Measurements from ENCODE around the gene CAV1.
A peak's percentile ranks its signal among the peaks of the same experiment; 100 is the strongest.

Gene CAV1

GRCh38 chr7:116503835-116504234 is 21.0 kb upstream of the CAV1 start:
- DNase-seq (ENCODE audit: low read depth, low spot score): no peak

- no peak for DNase-seq (ENCODE audit: low read depth, low spot score)
Measured at GRCh38 chr7:116505278-116505677, 19.6 kb upstream of the CAV1 start.

GRCh38 chr7:116505823-116506222 is 19.0 kb upstream of the CAV1 start:
- no peak for DNase-seq (ENCODE audit: low read depth, low spot score)

GRCh38 chr7:116509982-116510579 is 14.8 kb upstream of the CAV1 start:
- no peak for DNase-seq (ENCODE audit: low read depth, low spot score)

GRCh38 chr7:116510795-116511194 is 14.0 kb upstream of the CAV1 start:
- DNase-seq (ENCODE audit: low read depth, low spot score): no peak

- no peak for DNase-seq (ENCODE audit: low read depth, low spot score)
Measured at GRCh38 chr7:116511552-116512519, 13.0 kb upstream of the CAV1 start.

GRCh38 chr7:116512520-116513188 is 12.2 kb upstream of the CAV1 start:
- DNase-seq (ENCODE audit: low read depth, low spot score): no peak

GRCh38 chr7:116515584-116515983 is 9.3 kb upstream of the CAV1 start:
- DNase-seq (ENCODE audit: low read depth, low spot score): no peak

GRCh38 chr7:116516324-116516723 is 8.5 kb upstream of the CAV1 start:
- no peak for DNase-seq (ENCODE audit: low read depth, low spot score)

- no peak for DNase-seq (ENCODE audit: low read depth, low spot score)
Measured at GRCh38 chr7:116517626-116518025, 7.2 kb upstream of the CAV1 start.

- no peak for DNase-seq (ENCODE audit: low read depth, low spot score)
Measured at GRCh38 chr7:116518961-116519360, 5.9 kb upstream of the CAV1 start.

- no peak for DNase-seq (ENCODE audit: low read depth, low spot score)
Measured at GRCh38 chr7:116521046-116521664, 3.7 kb upstream of the CAV1 start.

GRCh38 chr7:116522247-116522646 is 2.6 kb upstream of the CAV1 start:
- no peak for DNase-seq (ENCODE audit: low read depth, low spot score)

GRCh38 chr7:116524221-116524608 is 621 bp upstream of the CAV1 start:
- no peak for DNase-seq (ENCODE audit: low read depth, low spot score)

GRCh38 chr7:116525298-116525912 is 569 bp downstream of the CAV1 start:
- no peak for DNase-seq (ENCODE audit: low read depth, low spot score)

GRCh38 chr7:116525913-116526861 is 1.4 kb downstream of the CAV1 start:
- peak; percentile 21 for DNase-seq (ENCODE audit: low read depth, low spot score)

- no peak for DNase-seq (ENCODE audit: low read depth, low spot score)
Measured at GRCh38 chr7:116526897-116527296, 2.1 kb downstream of the CAV1 start.

- DNase-seq (ENCODE audit: low read depth, low spot score): no peak
Measured at GRCh38 chr7:116527521-116527920, 2.7 kb downstream of the CAV1 start.

- no peak for DNase-seq (ENCODE audit: low read depth, low spot score)
Measured at GRCh38 chr7:116528008-116528789, 3.4 kb downstream of the CAV1 start.

GRCh38 chr7:116529250-116529649 is 4.4 kb downstream of the CAV1 start:
- DNase-seq (ENCODE audit: low read depth, low spot score): no peak

Data from activated naive CD8-positive, alpha-beta T cell treated with anti-CD3 and anti-CD28 coated beads, Interleukin-2, amount 50 U/mL, for 16 hours (primary cell).